Panc1 (cell line): Measurements from ENCODE around the gene ITLN2. TPM values are rescaled to one million over a fixed set of nuclear protein-coding genes. Genes with fewer than 3 reads are reported as not detected.
"Not testable (repeated sequence)": the region's sequence is repeated elsewhere in the genome, so short reads cannot be mapped to it uniquely, and the experiment has no call there.

Source experiments
- ATAC-seq: fragments of 200-7000 bp; cut with Tn5 transposase; 2 replicates; pipeline ENCODE4 v1.9.1; 2020; ENCODE audit warnings: mild to moderate bottlenecking, moderate library complexity
- BruUV-seq: library from RNA; stranded (reverse); fragments of 400-500 nt; replicated peaks from 2 replicates; lab custom pipeline; 2021; lab: Mats Ljungman, UMichigan
- CTCF ChIA-PET: fragments of 300-600 bp; sonication (Branson Sonifier 250); formaldehyde crosslinking; loops from one replicate; lab custom pipeline; 2022; ENCODE audit warnings: antibody characterized with exemption; lab: Charles Lee
- POLR2A ChIA-PET: fragments of 300-600 bp; sonication (Branson Sonifier 250); formaldehyde crosslinking; loops from one replicate; lab custom pipeline; 2022; ENCODE audit warnings: antibody characterized with exemption; lab: Charles Lee
- DNase-seq: peaks from one replicate; pipeline ENCODE4 v3.0.0-alpha.2; 2010; ENCODE audit warnings: low read depth, low spot score
- H3K27ac ChIP-seq: 2 replicates; pipeline ENCODE4 v1.5.1; 2011; ENCODE audit warnings: mild to moderate bottlenecking, low read length, inconsistent platforms
- H3K27me3 ChIP-seq: fragments of 200-500 bp; sonication (Bioruptor generic); 2 replicates; pipeline ENCODE4 v1.6.0; 2014; ENCODE audit warnings: low read length, inconsistent platforms; ENCODE audit not compliant: control insufficient read depth, insufficient read depth
- H3K36me3 ChIP-seq: fragments of 200-500 bp; sonication (Bioruptor generic); 2 replicates; pipeline ENCODE4 v1.5.1; 2014; ENCODE audit warnings: inconsistent platforms, mild to moderate bottlenecking, low read length, moderate library complexity; ENCODE audit not compliant: control insufficient read depth, insufficient read depth
- H3K4me1 ChIP-seq: 2 replicates; pipeline ENCODE4 v1.5.1; 2011; ENCODE audit warnings: inconsistent platforms, mild to moderate bottlenecking, low read length, moderate library complexity; ENCODE audit not compliant: control insufficient read depth, insufficient read depth
- H3K4me3 ChIP-seq, 2 experiments: 2 replicates each; pipeline ENCODE4 v1.5.1; 2011 to 2012; ENCODE audit warnings: low read depth in 2 of 2, low read length in 2 of 2, mild to moderate bottlenecking in 2 of 2, inconsistent platforms in 1 of 2, moderate library complexity in 1 of 2
- H3K9me3 ChIP-seq: fragments of 200-500 bp; sonication (Bioruptor generic); 2 replicates; pipeline ENCODE4 v1.5.1; 2014; ENCODE audit warnings: low read depth, mild to moderate bottlenecking, inconsistent platforms, low read length, moderate library complexity; ENCODE audit not compliant: control insufficient read depth, insufficient read depth
- POLR2AphosphoS5 ChIP-seq: IDR thresholded peaks from 2 replicates; pipeline ENCODE4 v1.6.1; 2012; ENCODE audit warnings: mild to moderate bottlenecking, low read depth, low read length, moderate library complexity
- SIN3A ChIP-seq: IDR thresholded peaks from 2 replicates; pipeline ENCODE4 v1.6.1; 2012; ENCODE audit warnings: low read depth, mild to moderate bottlenecking, low read length, moderate library complexity, borderline replicate concordance; ENCODE audit not compliant: insufficient read depth
- TCF7L2 ChIP-seq: IDR thresholded peaks from 2 replicates; pipeline ENCODE4 v1.6.1; 2011; ENCODE audit warnings: mild to moderate bottlenecking, low read depth, low read length, inconsistent platforms
- in situ Hi-C: cut with HindIII; loops from 2 replicates; pipeline ENCODE4 v1.10.0; 2016; ENCODE audit warnings: low sequenced_read_pairs, low pct_unique_long_range_greater_than_20kb
- intact Hi-C: fragments of 100-400 bp; cut with micrococcal nuclease; formaldehyde crosslinking; loops from one replicate; pipeline ENCODE4 v1.10.0; 2022; ENCODE audit not compliant: unreplicated experiment
- total RNA-seq: library from RNA; stranded (reverse); gene quantifications from one replicate; pipeline ENCODE4 v1.2.1, GENCODE V29; 2021; ENCODE audit not compliant: unreplicated experiment
- TF ChIP-seq, protein P1 (sequence below), 2 experiments: IDR thresholded peaks; 2 replicates each; pipeline ENCODE4 v1.6.1; 2011 to 2012; ENCODE audit warnings: low read depth in 2 of 2, control low read depth in 1 of 2, low read length in 1 of 2, mild to moderate bottlenecking in 1 of 2, moderate library complexity in 1 of 2; ENCODE audit not compliant: insufficient read depth in 1 of 2
- TF ChIP-seq, protein P2 (sequence below): fragments of 450-650 bp; IDR thresholded peaks from 2 replicates; pipeline ENCODE4 v1.5.1; 2017; ENCODE audit warnings: mild to moderate bottlenecking

Gene ITLN2
- total RNA-seq, 1 experiment from 2014 or later, result not detected

DNA sequence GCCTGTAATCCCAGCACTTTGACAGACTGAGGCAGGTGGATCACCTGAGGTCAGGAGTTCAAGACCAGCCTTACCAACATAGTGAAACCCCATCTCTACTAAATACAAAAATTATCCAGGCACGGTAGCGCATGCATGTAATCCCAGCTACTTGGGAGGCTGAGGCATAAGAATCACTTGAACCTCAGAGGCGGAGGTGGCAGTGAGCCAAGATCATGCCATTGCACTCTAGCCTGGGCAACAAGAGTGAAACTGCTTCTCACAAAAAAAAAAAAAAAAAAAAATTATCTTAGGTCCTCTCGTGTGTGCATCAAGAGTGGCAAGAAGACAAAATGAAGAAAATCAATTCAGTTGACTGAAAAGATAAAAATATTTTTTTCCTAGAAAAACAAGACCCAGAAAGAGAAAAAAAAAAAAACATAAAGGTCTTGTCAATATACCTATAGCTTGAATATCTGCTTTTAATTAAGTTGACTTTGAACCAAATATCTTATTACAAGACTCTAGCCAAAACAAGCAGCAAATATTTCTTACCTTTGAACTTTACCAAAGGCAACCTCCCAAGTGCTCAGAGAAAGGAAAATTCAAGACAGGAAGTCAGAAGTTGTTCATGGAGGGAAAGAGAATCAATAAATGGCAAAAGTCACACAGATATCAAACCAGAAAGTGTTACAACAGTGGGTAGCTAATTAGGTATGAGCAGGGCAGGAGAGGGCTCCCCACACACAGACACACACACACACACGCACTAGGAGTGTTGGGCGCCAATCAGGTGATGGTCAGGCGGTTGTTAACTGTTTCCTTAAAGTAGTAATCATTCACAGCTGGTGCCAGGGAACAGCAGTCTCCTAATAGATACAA lies 29.6 kb downstream of the ITLN2 start:
- TF ChIP-seq SIN3A, result no peak
- TF ChIP-seq, protein P1, sequence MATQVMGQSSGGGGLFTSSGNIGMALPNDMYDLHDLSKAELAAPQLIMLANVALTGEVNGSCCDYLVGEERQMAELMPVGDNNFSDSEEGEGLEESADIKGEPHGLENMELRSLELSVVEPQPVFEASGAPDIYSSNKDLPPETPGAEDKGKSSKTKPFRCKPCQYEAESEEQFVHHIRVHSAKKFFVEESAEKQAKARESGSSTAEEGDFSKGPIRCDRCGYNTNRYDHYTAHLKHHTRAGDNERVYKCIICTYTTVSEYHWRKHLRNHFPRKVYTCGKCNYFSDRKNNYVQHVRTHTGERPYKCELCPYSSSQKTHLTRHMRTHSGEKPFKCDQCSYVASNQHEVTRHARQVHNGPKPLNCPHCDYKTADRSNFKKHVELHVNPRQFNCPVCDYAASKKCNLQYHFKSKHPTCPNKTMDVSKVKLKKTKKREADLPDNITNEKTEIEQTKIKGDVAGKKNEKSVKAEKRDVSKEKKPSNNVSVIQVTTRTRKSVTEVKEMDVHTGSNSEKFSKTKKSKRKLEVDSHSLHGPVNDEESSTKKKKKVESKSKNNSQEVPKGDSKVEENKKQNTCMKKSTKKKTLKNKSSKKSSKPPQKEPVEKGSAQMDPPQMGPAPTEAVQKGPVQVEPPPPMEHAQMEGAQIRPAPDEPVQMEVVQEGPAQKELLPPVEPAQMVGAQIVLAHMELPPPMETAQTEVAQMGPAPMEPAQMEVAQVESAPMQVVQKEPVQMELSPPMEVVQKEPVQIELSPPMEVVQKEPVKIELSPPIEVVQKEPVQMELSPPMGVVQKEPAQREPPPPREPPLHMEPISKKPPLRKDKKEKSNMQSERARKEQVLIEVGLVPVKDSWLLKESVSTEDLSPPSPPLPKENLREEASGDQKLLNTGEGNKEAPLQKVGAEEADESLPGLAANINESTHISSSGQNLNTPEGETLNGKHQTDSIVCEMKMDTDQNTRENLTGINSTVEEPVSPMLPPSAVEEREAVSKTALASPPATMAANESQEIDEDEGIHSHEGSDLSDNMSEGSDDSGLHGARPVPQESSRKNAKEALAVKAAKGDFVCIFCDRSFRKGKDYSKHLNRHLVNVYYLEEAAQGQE (IDR thresholded peaks at IDR 0.05; ENCODE audit: insufficient read depth in 1 of 2, low read depth in 2 of 2, low read length in 1 of 2), result no peak
- no peak for TF ChIP-seq POLR2AphosphoS5
- TF ChIP-seq TCF7L2, result no peak
- TF ChIP-seq, protein P2, sequence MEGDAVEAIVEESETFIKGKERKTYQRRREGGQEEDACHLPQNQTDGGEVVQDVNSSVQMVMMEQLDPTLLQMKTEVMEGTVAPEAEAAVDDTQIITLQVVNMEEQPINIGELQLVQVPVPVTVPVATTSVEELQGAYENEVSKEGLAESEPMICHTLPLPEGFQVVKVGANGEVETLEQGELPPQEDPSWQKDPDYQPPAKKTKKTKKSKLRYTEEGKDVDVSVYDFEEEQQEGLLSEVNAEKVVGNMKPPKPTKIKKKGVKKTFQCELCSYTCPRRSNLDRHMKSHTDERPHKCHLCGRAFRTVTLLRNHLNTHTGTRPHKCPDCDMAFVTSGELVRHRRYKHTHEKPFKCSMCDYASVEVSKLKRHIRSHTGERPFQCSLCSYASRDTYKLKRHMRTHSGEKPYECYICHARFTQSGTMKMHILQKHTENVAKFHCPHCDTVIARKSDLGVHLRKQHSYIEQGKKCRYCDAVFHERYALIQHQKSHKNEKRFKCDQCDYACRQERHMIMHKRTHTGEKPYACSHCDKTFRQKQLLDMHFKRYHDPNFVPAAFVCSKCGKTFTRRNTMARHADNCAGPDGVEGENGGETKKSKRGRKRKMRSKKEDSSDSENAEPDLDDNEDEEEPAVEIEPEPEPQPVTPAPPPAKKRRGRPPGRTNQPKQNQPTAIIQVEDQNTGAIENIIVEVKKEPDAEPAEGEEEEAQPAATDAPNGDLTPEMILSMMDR, result no peak
- in situ Hi-C loops, result no loop called here
- intact Hi-C loops, result no loop called here

DNA sequence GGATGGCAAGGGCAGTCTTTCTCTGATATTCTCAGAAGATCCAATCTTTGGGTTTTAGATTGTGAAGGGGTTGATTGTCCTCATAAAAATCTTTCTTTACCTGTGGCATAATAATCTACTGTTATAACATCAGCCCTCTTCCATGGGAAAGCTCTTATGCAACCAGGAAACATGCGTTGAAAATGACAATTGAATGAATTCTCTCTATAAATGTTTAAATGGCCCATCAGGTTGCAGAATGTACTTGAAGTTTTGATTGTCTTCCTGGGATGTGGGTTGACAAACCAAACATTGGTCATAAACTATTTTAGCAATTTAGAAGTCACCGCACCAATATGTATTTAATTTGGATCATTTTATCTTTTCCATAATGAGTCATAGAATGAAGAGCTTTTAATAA lies 37.9 kb downstream of the ITLN2 start:
- H3K36me3 ChIP-seq, result no peaks in the 10 kb centered on the region
- peaks cover 3% of the 10 kb centered on the region; the same call in 1 of the 2 replicates for H3K27me3 ChIP-seq
- ChIA-PET CTCF (no interaction called here), POLR2A (no interaction called here)
- BruUV-seq, result no TSS peak
- no peak overlapping the region for H3K27ac ChIP-seq
- H3K4me3 ChIP-seq, result no peak overlapping the region
- TF ChIP-seq SIN3A (no peak), TCF7L2 (no peak), POLR2AphosphoS5 (no peak)
- TF ChIP-seq, protein P1 (IDR thresholded peaks at IDR 0.05; ENCODE audit: insufficient read depth in 1 of 2, low read depth in 2 of 2, low read length in 1 of 2), result no peak
- TF ChIP-seq, protein P2, result no peak
- no peaks in the 10 kb centered on the region for H3K9me3 ChIP-seq
- ATAC-seq (no peak), DNase-seq (no peak)
- intact Hi-C loops, result no loop called here
- in situ Hi-C loops, result no loop called here
- no peaks in the 10 kb centered on the region for H3K4me1 ChIP-seq

More for the DNA sequence above, 29.6 kb downstream of the ITLN2 start:
- BruUV-seq, result no TSS peak
- no peaks in the 10 kb centered on the region for H3K27me3 ChIP-seq
- CTCF ChIA-PET, result no interaction called here
- ATAC-seq (no peak), DNase-seq (no peak)
- H3K9me3 ChIP-seq, result no peaks in the 10 kb centered on the region
- no peaks in the 10 kb centered on the region for H3K4me1 ChIP-seq
- POLR2A ChIA-PET, result no interaction called here
- no peak overlapping the region for H3K27ac ChIP-seq
- H3K36me3 ChIP-seq, result no peaks in the 10 kb centered on the region
- H3K4me3 ChIP-seq, result no peak overlapping the region

DNA sequence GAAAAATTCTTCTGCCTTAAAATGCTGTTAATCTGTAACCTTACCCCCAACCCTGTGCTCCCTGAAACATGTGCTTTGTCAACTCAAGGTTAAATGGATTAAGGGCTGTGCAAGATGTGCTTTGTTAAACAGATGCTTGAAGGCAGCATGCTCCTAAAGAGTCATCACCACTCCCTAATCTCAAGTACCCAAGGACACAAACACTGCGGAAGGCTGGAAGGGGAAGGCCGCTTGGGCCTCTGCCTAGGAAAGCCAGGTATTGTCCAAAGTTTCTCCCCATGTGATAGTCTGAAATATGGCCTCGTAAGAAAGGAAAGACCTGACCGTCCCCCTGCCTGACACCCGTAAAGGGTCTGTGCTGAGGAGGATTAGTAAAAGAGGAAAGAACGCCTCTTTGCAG lies 41.4 kb downstream of the ITLN2 start:
- H3K36me3 ChIP-seq, H3K27me3 ChIP-seq, intact Hi-C loops, ATAC-seq, H3K27ac ChIP-seq, in situ Hi-C loops, DNase-seq, POLR2A ChIA-PET, H3K4me1 ChIP-seq, BruUV-seq, H3K4me3 ChIP-seq, H3K9me3 ChIP-seq, CTCF ChIA-PET: not testable (repeated sequence)
